ENCODE results near the gene CABLES1. TPM values are rescaled to one million over a fixed set of nuclear protein-coding genes. Genes with fewer than 3 reads are reported as not detected.
A peak's percentile ranks its signal among the peaks of the same experiment; 100 is the strongest.

Gene CABLES1
- total and polyA plus RNA-seq, 2 of the 4 experiments (the other 2 are of a cell fraction), result 4.7 to 5.7 TPM

GRCh38 chr18:23088310-23088709 lies 47.0 kb upstream of the CABLES1 start:
- no peak overlapping the region for H4K5ac ChIP-seq (ENCODE audit: low read depth, low read length)
- H2BK20ac ChIP-seq (ENCODE audit: low read depth, low read length), result peak overlapping the region; percentile 53; the same call in 1 of the 2 replicates
- H3K4me2 ChIP-seq (ENCODE audit: low read depth, low read length), result no peak overlapping the region
- H2BK5ac ChIP-seq (ENCODE audit: low read depth, low read length, poor library complexity, severe bottlenecking), result no peak overlapping the region
- H3K9me1 ChIP-seq (ENCODE audit: insufficient read depth, low read length), result no peaks in the 10 kb centered on the region
- no peak for DNase-seq
- 0 out of 2 replicates have a peak overlapping the region, but pooled peaks have one; percentile 60 for H2BK120ac ChIP-seq (ENCODE audit: low read depth, low read length)
- H3K9me3 ChIP-seq (ENCODE audit: control insufficient read depth, insufficient read depth, low read length), result no peaks in the 10 kb centered on the region
- WGBS, 2 experiments (ENCODE audit: extremely low coverage in 2 of 2, insufficient read length in 1 of 2), result 93% methylated on average over 4 of the region's 7 CpGs; no CpG with 5 or more reads in 1 of the 2 experiments
- no peaks in the 10 kb centered on the region for H3K27me3 ChIP-seq (ENCODE audit: control insufficient read depth, insufficient read depth, low read length)
- H3K79me1 ChIP-seq (ENCODE audit: low read depth in 1 of 2, low read length in 2 of 2), result no peaks in the 10 kb centered on the region
- no peak for ATAC-seq (ENCODE audit: low read depth)
- no peak overlapping the region for H3K27ac ChIP-seq (ENCODE audit: insufficient read depth, low read length)
- 0 out of 3 replicates have a peak overlapping the region, but pooled peaks have one; percentile 31 for H2BK15ac ChIP-seq (ENCODE audit: low read depth, low read length)
- dilution Hi-C loops (cut with HindIII; ENCODE audit: low sequenced_read_pairs, unreplicated experiment) (no loop called here), intact Hi-C loops (cut with micrococcal nuclease) (no loop called here), in situ Hi-C loops (cut with MboI; ENCODE audit: low sequenced_read_pairs) (no loop called here)
- H3K9ac ChIP-seq (ENCODE audit: low read depth, low read length), result no peak overlapping the region
- no peak overlapping the region for H3K56ac ChIP-seq (ENCODE audit: extremely low read depth, insufficient read depth, low read length)
- H4K20me1 ChIP-seq (ENCODE audit: insufficient read depth, low read length), result no peaks in the 10 kb centered on the region
- H3K18ac ChIP-seq (ENCODE audit: low read depth, low read length), result no peak overlapping the region
- H2AK5ac ChIP-seq (ENCODE audit: low read depth, low read length), result peak overlapping the region; percentile 5
- no peak overlapping the region for H4K8ac ChIP-seq (ENCODE audit: low read depth in 2 of 2, low read length in 2 of 2)
- CTCF ChIA-PET, result no interaction called here
- BruUV-seq (replicated peaks), result no TSS peak
- no peak overlapping the region for H3K23ac ChIP-seq (ENCODE audit: low read depth, low read length)
- H4K91ac ChIP-seq (ENCODE audit: insufficient read depth, low read depth, low read length), result peak overlapping the region; percentile 32; the same call in 1 of the 2 replicates
- H2AFZ ChIP-seq (replicated peaks; ENCODE audit: low read length, poor library complexity), result no peak overlapping the region
- H3K4ac ChIP-seq (ENCODE audit: low read depth, low read length), result peak overlapping the region; percentile 35; the same call in 1 of the 2 replicates
- peaks cover 6% of the 10 kb centered on the region for H3K4me1 ChIP-seq (ENCODE audit: control insufficient read depth, insufficient read depth, low read length)
- no peaks in the 10 kb centered on the region for H3K36me3 ChIP-seq (ENCODE audit: control insufficient read depth, insufficient read depth, low read length)
- POLR2A ChIA-PET (ENCODE audit: unreplicated experiment), result no interaction called here
- no peak overlapping the region for H3K4me3 ChIP-seq (ENCODE audit: insufficient read depth, low read depth, low read length)
- TF ChIP-seq, protein P1, sequence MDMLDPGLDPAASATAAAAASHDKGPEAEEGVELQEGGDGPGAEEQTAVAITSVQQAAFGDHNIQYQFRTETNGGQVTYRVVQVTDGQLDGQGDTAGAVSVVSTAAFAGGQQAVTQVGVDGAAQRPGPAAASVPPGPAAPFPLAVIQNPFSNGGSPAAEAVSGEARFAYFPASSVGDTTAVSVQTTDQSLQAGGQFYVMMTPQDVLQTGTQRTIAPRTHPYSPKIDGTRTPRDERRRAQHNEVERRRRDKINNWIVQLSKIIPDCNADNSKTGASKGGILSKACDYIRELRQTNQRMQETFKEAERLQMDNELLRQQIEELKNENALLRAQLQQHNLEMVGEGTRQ (IDR thresholded peaks at IDR 0.05; ENCODE audit: low read depth, low read length), result no peak
- TF ChIP-seq MAZ (IDR thresholded peaks at IDR 0.05; ENCODE audit: borderline replicate concordance, low read depth, low read length), result no peak
- no peak for TF ChIP-seq BHLHE40 (IDR thresholded peaks at IDR 0.05; ENCODE audit: low read depth, low read length)
- no peak for TF ChIP-seq RAD21 (IDR thresholded peaks at IDR 0.05; ENCODE audit: low read length)
- TF ChIP-seq ELK1 (IDR thresholded peaks at IDR 0.05; ENCODE audit: borderline replicate concordance, low read depth, low read length), result no peak
- no peak overlapping the region for H2AK9ac ChIP-seq (replicated peaks; ENCODE audit: low read depth, low read length, poor library complexity)
- H3K14ac ChIP-seq (replicated peaks; ENCODE audit: low read depth, low read length), result no peak overlapping the region
